SK-N-SH (cell line): Measurements from ENCODE around the gene KCNN3.

Experiments used
- CHD2 ChIP-seq: fragments of 150-350 bp; IDR thresholded peaks from 2 replicates; pipeline ENCODE4 v1.6.1; 2018; ENCODE audit warnings: low read length; ENCODE audit not compliant: partially characterized antibody
- EZH2phosphoT487 ChIP-seq: fragments of 200-600 bp; sonication (generic); IDR thresholded peaks from 2 replicates; pipeline ENCODE4 v1.6.1; 2017; ENCODE audit warnings: low read depth, mixed run types, mild to moderate bottlenecking, antibody characterized with exemption, moderate library complexity, borderline replicate concordance
- GATA2 ChIP-seq: sonication (generic); formaldehyde crosslinking; IDR thresholded peaks from 2 replicates; pipeline ENCODE4 v1.5.0; 2020; ENCODE audit warnings: mild to moderate bottlenecking, missing genetic modification reagents
- NFIC ChIP-seq: IDR thresholded peaks from 2 replicates; pipeline ENCODE4 v1.4.0; 2012; ENCODE audit warnings: borderline replicate concordance
- POLR2AphosphoS5 ChIP-seq: IDR thresholded peaks from 2 replicates; pipeline ENCODE4 v1.6.1; 2012; ENCODE audit warnings: low read depth, low read length
- RCOR1 ChIP-seq: fragments of 150-350 bp; IDR thresholded peaks from 2 replicates; pipeline ENCODE4 v1.6.1; 2017; ENCODE audit warnings: antibody characterized with exemption, low read length
- RXRA ChIP-seq: IDR thresholded peaks from 2 replicates; pipeline ENCODE4 v1.4.0; 2012; ENCODE audit warnings: low read depth, mild to moderate bottlenecking, borderline replicate concordance
- TCF12 ChIP-seq: IDR thresholded peaks from 2 replicates; pipeline ENCODE4 v1.4.0; 2012
- TF ChIP-seq, protein P1 (sequence below): fragments of 200-600 bp; sonication (generic); IDR thresholded peaks from 2 replicates; pipeline ENCODE4 v1.6.1; 2017; ENCODE audit warnings: antibody characterized with exemption, mild to moderate bottlenecking, moderate library complexity
- TF ChIP-seq, protein P2 (sequence below): IDR thresholded peaks from 2 replicates; pipeline ENCODE4 v1.4.0; 2012; ENCODE audit warnings: low read depth, borderline replicate concordance

GRCh38 chr1:154831462-154831861 is 38.6 kb downstream of the KCNN3 start:
- no peak for TF ChIP-seq POLR2AphosphoS5
- TF ChIP-seq, protein P1, sequence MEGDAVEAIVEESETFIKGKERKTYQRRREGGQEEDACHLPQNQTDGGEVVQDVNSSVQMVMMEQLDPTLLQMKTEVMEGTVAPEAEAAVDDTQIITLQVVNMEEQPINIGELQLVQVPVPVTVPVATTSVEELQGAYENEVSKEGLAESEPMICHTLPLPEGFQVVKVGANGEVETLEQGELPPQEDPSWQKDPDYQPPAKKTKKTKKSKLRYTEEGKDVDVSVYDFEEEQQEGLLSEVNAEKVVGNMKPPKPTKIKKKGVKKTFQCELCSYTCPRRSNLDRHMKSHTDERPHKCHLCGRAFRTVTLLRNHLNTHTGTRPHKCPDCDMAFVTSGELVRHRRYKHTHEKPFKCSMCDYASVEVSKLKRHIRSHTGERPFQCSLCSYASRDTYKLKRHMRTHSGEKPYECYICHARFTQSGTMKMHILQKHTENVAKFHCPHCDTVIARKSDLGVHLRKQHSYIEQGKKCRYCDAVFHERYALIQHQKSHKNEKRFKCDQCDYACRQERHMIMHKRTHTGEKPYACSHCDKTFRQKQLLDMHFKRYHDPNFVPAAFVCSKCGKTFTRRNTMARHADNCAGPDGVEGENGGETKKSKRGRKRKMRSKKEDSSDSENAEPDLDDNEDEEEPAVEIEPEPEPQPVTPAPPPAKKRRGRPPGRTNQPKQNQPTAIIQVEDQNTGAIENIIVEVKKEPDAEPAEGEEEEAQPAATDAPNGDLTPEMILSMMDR = no peak
- TF ChIP-seq RCOR1 = no peak
- TF ChIP-seq RXRA = no peak
- TF ChIP-seq TCF12 = no peak
- TF ChIP-seq, protein P2, sequence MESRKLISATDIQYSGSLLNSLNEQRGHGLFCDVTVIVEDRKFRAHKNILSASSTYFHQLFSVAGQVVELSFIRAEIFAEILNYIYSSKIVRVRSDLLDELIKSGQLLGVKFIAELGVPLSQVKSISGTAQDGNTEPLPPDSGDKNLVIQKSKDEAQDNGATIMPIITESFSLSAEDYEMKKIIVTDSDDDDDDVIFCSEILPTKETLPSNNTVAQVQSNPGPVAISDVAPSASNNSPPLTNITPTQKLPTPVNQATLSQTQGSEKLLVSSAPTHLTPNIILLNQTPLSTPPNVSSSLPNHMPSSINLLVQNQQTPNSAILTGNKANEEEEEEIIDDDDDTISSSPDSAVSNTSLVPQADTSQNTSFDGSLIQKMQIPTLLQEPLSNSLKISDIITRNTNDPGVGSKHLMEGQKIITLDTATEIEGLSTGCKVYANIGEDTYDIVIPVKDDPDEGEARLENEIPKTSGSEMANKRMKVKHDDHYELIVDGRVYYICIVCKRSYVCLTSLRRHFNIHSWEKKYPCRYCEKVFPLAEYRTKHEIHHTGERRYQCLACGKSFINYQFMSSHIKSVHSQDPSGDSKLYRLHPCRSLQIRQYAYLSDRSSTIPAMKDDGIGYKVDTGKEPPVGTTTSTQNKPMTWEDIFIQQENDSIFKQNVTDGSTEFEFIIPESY = no peak
- TF ChIP-seq EZH2phosphoT487 = no peak
- TF ChIP-seq CHD2 = no peak
- TF ChIP-seq NFIC = no peak
- TF ChIP-seq GATA2 = no peak
